GM12864 (cell line): ENCODE data around the gene UBE2I.

Source experiments
- DNase-seq: peaks from one replicate; pipeline ENCODE4 v3.0.0-alpha.2; 2011; ENCODE audit warnings: low read depth
- H3K4me3 ChIP-seq: 2 replicates; pipeline ENCODE4 v1.5.1; 2011; ENCODE audit warnings: mild to moderate bottlenecking, low read depth, low read length, control low read depth
- TF ChIP-seq, protein P1 (sequence below): IDR thresholded peaks from 2 replicates; pipeline ENCODE4 v1.5.1; 2011; ENCODE audit warnings: low read depth, mild to moderate bottlenecking, moderate library complexity, low read length, control low read depth, inconsistent platforms; ENCODE audit errors: missing control alignments

UBE2I gene

GRCh38 chr16:1366712-1367299 is 57.4 kb downstream of the UBE2I start:
- TF ChIP-seq, protein P1, sequence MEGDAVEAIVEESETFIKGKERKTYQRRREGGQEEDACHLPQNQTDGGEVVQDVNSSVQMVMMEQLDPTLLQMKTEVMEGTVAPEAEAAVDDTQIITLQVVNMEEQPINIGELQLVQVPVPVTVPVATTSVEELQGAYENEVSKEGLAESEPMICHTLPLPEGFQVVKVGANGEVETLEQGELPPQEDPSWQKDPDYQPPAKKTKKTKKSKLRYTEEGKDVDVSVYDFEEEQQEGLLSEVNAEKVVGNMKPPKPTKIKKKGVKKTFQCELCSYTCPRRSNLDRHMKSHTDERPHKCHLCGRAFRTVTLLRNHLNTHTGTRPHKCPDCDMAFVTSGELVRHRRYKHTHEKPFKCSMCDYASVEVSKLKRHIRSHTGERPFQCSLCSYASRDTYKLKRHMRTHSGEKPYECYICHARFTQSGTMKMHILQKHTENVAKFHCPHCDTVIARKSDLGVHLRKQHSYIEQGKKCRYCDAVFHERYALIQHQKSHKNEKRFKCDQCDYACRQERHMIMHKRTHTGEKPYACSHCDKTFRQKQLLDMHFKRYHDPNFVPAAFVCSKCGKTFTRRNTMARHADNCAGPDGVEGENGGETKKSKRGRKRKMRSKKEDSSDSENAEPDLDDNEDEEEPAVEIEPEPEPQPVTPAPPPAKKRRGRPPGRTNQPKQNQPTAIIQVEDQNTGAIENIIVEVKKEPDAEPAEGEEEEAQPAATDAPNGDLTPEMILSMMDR = no peak
- no peak for DNase-seq
- H3K4me3 ChIP-seq = no peak overlapping the region

GRCh38 chr16:1367486-1368174 is 58.2 kb downstream of the UBE2I start:
- TF ChIP-seq, protein P1 = no peak
- DNase-seq = no peak
- no peak overlapping the region for H3K4me3 ChIP-seq

DNA sequence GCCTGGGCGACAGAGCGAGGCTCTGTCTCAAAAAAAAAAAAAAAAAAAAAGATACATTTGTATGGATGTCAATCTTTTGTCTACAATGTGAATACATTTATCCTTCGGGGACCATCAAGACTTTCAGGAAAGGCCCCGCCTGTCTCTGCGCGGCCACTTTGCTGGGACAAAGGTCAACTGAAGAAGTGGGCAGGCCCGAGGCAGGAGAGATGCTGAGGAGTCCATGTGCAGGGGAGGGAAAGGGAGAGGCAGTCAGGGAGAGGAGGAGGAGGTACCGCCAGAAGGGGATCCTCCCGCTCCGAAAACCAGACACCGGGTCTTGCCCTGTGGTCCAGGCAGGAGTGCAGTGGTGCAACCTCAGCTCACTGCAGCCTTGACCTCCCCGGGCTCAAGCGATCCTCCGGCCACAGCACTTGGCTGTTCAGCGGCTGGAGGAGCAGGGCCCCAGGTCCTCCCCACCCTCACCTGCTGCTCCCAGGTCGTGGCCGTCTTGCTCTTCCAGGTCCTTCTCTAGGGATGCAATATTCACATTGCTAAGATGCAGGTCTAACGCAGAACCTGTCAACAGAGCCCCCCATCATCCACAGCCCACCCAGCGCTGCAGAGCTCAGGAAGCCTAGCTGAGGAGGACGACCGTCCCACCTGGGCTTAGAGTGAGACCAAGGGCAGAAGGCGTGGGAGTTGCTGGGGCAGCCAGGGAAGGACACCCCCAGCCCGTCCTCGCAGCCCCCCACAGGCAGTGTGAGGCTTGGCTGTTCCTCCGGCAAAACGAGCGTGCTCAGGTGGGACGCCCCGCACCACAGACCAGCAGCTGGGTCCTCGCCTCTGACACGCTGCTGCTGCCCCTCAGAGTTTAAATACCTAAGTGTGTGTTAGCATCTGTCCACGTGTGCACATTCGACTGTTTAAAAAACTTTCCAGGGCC is 61.9 kb downstream of the UBE2I start:
- TF ChIP-seq, protein P1 = no peak
- DNase-seq = no peak
- H3K4me3 ChIP-seq = no peak overlapping the region

GRCh38 chr16:1372292-1372950 is 63.0 kb downstream of the UBE2I start:
- DNase-seq = no peak
- H3K4me3 ChIP-seq = no peak overlapping the region
- TF ChIP-seq, protein P1 = no peak

DNA sequence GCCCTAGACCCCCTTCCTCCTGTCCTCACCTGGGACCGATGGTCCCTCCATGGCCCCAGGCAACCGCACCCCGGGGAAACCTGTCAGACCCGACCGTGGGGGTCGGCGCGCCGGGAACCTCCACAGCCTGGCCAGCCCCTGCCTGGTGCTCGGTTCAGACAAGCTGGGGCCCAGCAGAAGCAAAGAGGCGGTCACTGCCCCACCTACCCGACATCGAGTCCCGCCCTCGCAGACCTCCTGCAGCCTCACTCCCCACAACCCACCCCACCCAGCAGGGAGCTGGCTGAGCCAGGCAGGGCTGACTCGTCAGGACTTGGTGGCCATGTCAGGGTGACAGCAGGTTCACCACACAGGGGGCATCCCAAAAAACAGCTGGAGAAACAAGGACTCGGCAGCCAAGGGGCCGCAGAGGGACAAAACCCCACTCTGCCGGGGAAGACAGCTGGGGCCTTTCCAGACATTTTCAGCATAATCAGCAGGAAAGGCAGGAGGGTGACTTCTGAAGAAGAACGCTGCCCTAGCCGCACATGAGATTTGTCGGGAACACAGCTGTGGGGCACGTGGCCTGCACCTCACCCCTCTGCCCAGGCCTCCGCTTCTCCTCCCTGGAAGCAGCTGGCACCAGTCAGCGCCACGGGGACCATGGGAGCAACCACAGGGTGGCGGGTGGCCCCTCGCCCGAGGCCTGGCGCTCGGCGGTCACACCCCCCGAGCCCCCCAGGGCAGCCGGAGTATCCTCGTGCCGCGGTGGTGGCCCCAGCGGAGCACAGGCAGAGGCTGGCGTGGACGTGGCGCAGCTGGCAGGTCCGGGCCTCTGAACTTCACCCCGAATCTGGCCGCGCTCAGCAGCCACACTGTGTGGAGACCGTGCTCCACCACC is 65.2 kb downstream of the UBE2I start:
- TF ChIP-seq, protein P1 = no peak
- H3K4me3 ChIP-seq = no peak overlapping the region
- no peak for DNase-seq

GRCh38 chr16:1375298-1375640 is 65.8 kb downstream of the UBE2I start:
- H3K4me3 ChIP-seq = no peak overlapping the region
- no peak for DNase-seq
- TF ChIP-seq, protein P1 = no peak
